Measurements from ENCODE around the gene FAM118B.
A peak's percentile ranks its signal among the peaks of the same experiment; 100 is the strongest.

FAM118B gene

GRCh38 chr11:126267650-126268049 is 56.1 kb downstream of the FAM118B start:
- no peaks in the 10 kb centered on the region for H3K27me3 ChIP-seq (ENCODE audit: control insufficient read depth in 2 of 2, insufficient read depth in 2 of 2, low read length in 2 of 2)
- no peaks in the 10 kb centered on the region for H3K9me3 ChIP-seq (ENCODE audit: control insufficient read depth in 2 of 2, low read length in 2 of 2)
- H3K9ac ChIP-seq (ENCODE audit: low read depth in 1 of 2, low read length in 2 of 2), result peak overlapping the region; percentile 95 to 97
- H3K36me3 ChIP-seq (ENCODE audit: control insufficient read depth in 2 of 2, insufficient read depth in 2 of 2, low read length in 2 of 2), result peaks cover 45 to 52% of the 10 kb centered on the region in 2 donors
- H3K27ac ChIP-seq (ENCODE audit: low read depth in 2 of 2, low read length in 2 of 2), result peak overlapping the region in 1 of 2 donors; percentile 89
- H3K4me1 ChIP-seq (ENCODE audit: control insufficient read depth in 2 of 2, insufficient read depth in 2 of 2, low read length in 2 of 2), result peaks cover 10 to 16% of the 10 kb centered on the region in 2 donors
- peak overlapping the region; percentile 97 for H3K4me3 ChIP-seq (ENCODE audit: low read length in 2 of 2)

GRCh38 chr11:126268361-126268707 is 56.8 kb downstream of the FAM118B start:
- Histone ChIP-seq H3K4me1 (ENCODE audit: control insufficient read depth in 2 of 2, insufficient read depth in 2 of 2, low read length in 2 of 2) (peaks cover 10 to 16% of the 10 kb centered on the region in 2 donors), H3K27ac (ENCODE audit: low read depth in 2 of 2, low read length in 2 of 2) (peak overlapping the region; percentile 85 to 89), H3K27me3 (ENCODE audit: control insufficient read depth in 2 of 2, insufficient read depth in 2 of 2, low read length in 2 of 2) (no peaks in the 10 kb centered on the region), H3K9me3 (ENCODE audit: control insufficient read depth in 2 of 2, low read length in 2 of 2) (no peaks in the 10 kb centered on the region), H3K9ac (ENCODE audit: low read depth in 1 of 2, low read length in 2 of 2) (peak overlapping the region; percentile 95 to 97), H3K4me3 (ENCODE audit: low read length in 2 of 2) (peak overlapping the region; percentile 97), H3K36me3 (ENCODE audit: control insufficient read depth in 2 of 2, insufficient read depth in 2 of 2, low read length in 2 of 2) (peaks cover 43 to 51% of the 10 kb centered on the region in 2 donors)

DNA sequence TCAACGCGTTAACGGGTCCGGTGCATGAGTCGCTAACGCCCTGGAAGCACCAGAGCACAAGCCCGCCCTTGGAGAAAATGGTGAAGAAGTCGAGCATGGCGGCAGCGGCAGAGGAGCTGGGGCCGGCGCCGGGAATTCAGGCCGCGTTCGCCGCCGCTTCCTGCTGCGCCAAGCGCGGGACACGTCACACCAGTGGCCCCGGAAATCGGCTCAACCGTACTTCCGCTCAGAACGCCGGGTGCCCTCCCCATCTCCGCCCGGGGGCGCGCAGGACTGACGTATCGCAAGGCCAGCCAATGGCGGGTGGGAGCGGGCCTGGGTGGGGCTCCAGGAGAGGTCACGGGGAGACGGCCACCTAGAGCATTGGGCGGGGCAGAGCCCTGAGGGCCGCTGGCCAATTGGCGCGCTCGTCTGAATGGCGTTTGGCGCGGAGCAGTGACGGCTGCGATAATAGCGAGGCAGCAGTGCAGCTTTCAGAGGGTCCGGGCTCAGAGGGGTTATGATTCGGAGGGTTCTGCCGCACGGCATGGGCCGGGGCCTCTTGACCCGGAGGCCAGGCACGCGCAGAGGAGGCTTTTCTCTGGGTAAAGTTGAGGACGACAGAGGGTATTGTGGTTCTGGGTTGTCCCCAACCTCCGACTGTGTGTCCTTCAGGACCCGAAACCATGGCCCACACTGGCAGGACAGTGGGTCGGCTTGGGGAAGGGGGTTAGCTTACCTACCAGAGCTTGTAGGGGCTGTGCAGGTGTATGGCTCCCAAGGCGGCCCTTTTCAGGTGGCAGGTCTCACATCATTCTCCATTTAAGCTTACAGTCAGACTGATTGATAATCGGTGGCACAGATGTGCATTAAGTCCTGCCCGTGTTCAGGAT is 57.4 kb downstream of the FAM118B start, which contains the start of the genes FOXRED1 and SRPRA:
TSS of gene FOXRED1 (plus strand) at position 447 of the 872 bp plus-strand sequence. CDS start at position 500, 53 bp downstream.
TSS of gene SRPRA (minus strand) at position 188 of the 872 bp plus-strand sequence. CDS start at position 97, 91 bp downstream.
- no peaks in the 10 kb centered on the region for H3K27me3 ChIP-seq (ENCODE audit: control insufficient read depth in 2 of 2, insufficient read depth in 2 of 2, low read length in 2 of 2)
- H3K27ac ChIP-seq (ENCODE audit: low read depth in 2 of 2, low read length in 2 of 2), result peak within 1 kb of the TSS; percentile 85 to 89
- H3K36me3 ChIP-seq (ENCODE audit: control insufficient read depth in 2 of 2, insufficient read depth in 2 of 2, low read length in 2 of 2), result peaks cover 38 to 50% of the 10 kb centered on the region in 2 donors

GRCh38 chr11:126277322-126277721 is 65.7 kb downstream of the FAM118B start:
- Histone ChIP-seq H3K27me3 (ENCODE audit: control insufficient read depth in 2 of 2, insufficient read depth in 2 of 2, low read length in 2 of 2) (no peaks in the 10 kb centered on the region), H3K9me3 (ENCODE audit: control insufficient read depth in 2 of 2, low read length in 2 of 2) (no peaks in the 10 kb centered on the region), H3K9ac (ENCODE audit: low read depth in 1 of 2, low read length in 2 of 2) (no peak overlapping the region), H3K4me3 (ENCODE audit: low read length in 2 of 2) (no peak overlapping the region), H3K4me1 (ENCODE audit: control insufficient read depth in 2 of 2, insufficient read depth in 2 of 2, low read length in 2 of 2) (peaks cover under 1 to 4% of the 10 kb centered on the region in 2 donors), H3K36me3 (ENCODE audit: control insufficient read depth in 2 of 2, insufficient read depth in 2 of 2, low read length in 2 of 2) (peaks cover 21 to 39% of the 10 kb centered on the region in 2 donors), H3K27ac (ENCODE audit: low read depth in 2 of 2, low read length in 2 of 2) (no peak overlapping the region)

More for the DNA sequence above, 57.4 kb downstream of the FAM118B start, which contains the start of the genes FOXRED1 and SRPRA:
- H3K9ac ChIP-seq (ENCODE audit: low read depth in 1 of 2, low read length in 2 of 2), result peak within 1 kb of the TSS; percentile 95 to 97
- H3K4me1 ChIP-seq (ENCODE audit: control insufficient read depth in 2 of 2, insufficient read depth in 2 of 2, low read length in 2 of 2), result peaks cover 10 to 16% of the 10 kb centered on the region in 2 donors
- H3K9me3 ChIP-seq (ENCODE audit: control insufficient read depth in 2 of 2, low read length in 2 of 2), result no peaks in the 10 kb centered on the region
- peak within 1 kb of the TSS; percentile 97 for H3K4me3 ChIP-seq (ENCODE audit: low read length in 2 of 2)

- H3K4me1 ChIP-seq (ENCODE audit: control insufficient read depth in 2 of 2, insufficient read depth in 2 of 2, low read length in 2 of 2), result peaks cover 4 to 6% of the 10 kb centered on the region in 2 donors
- no peak overlapping the region for H3K27ac ChIP-seq (ENCODE audit: low read depth in 2 of 2, low read length in 2 of 2)
- H3K27me3 ChIP-seq (ENCODE audit: control insufficient read depth in 2 of 2, insufficient read depth in 2 of 2, low read length in 2 of 2), result no peaks in the 10 kb centered on the region
- H3K9me3 ChIP-seq (ENCODE audit: control insufficient read depth in 2 of 2, low read length in 2 of 2), result no peaks in the 10 kb centered on the region
- no peak overlapping the region for H3K4me3 ChIP-seq (ENCODE audit: low read length in 2 of 2)
- peaks cover 21 to 35% of the 10 kb centered on the region in 2 donors for H3K36me3 ChIP-seq (ENCODE audit: control insufficient read depth in 2 of 2, insufficient read depth in 2 of 2, low read length in 2 of 2)
- no peak overlapping the region for H3K9ac ChIP-seq (ENCODE audit: low read depth in 1 of 2, low read length in 2 of 2)
Observed at GRCh38 chr11:126277780-126278179, 66.2 kb downstream of the FAM118B start.

- H3K36me3 ChIP-seq (ENCODE audit: control insufficient read depth in 2 of 2, insufficient read depth in 2 of 2, low read length in 2 of 2), result peaks cover 16 to 22% of the 10 kb centered on the region in 2 donors
- H3K9ac ChIP-seq (ENCODE audit: low read depth in 1 of 2, low read length in 2 of 2), result no peak overlapping the region
- no peak overlapping the region for H3K27ac ChIP-seq (ENCODE audit: low read depth in 2 of 2, low read length in 2 of 2)
- H3K4me3 ChIP-seq (ENCODE audit: low read length in 2 of 2), result no peak overlapping the region
- no peaks in the 10 kb centered on the region for H3K9me3 ChIP-seq (ENCODE audit: control insufficient read depth in 2 of 2, low read length in 2 of 2)
- peaks cover 12 to 14% of the 10 kb centered on the region in 2 donors for H3K4me1 ChIP-seq (ENCODE audit: control insufficient read depth in 2 of 2, insufficient read depth in 2 of 2, low read length in 2 of 2)
- H3K27me3 ChIP-seq (ENCODE audit: control insufficient read depth in 2 of 2, insufficient read depth in 2 of 2, low read length in 2 of 2), result no peaks in the 10 kb centered on the region
Observed at GRCh38 chr11:126279191-126279590, 67.6 kb downstream of the FAM118B start.

GRCh38 chr11:126280595-126280994 is 69.0 kb downstream of the FAM118B start:
- no peak overlapping the region for H3K27ac ChIP-seq (ENCODE audit: low read depth in 2 of 2, low read length in 2 of 2)
- no peak overlapping the region for H3K4me3 ChIP-seq (ENCODE audit: low read length in 2 of 2)
- H3K4me1 ChIP-seq (ENCODE audit: control insufficient read depth in 2 of 2, insufficient read depth in 2 of 2, low read length in 2 of 2), result peaks cover 14 to 16% of the 10 kb centered on the region in 2 donors
- peaks cover 8 to 13% of the 10 kb centered on the region in 2 donors for H3K36me3 ChIP-seq (ENCODE audit: control insufficient read depth in 2 of 2, insufficient read depth in 2 of 2, low read length in 2 of 2)
- H3K9me3 ChIP-seq (ENCODE audit: control insufficient read depth in 2 of 2, low read length in 2 of 2), result no peaks in the 10 kb centered on the region
- no peaks in the 10 kb centered on the region for H3K27me3 ChIP-seq (ENCODE audit: control insufficient read depth in 2 of 2, insufficient read depth in 2 of 2, low read length in 2 of 2)
- H3K9ac ChIP-seq (ENCODE audit: low read depth in 1 of 2, low read length in 2 of 2), result no peak overlapping the region

DNA sequence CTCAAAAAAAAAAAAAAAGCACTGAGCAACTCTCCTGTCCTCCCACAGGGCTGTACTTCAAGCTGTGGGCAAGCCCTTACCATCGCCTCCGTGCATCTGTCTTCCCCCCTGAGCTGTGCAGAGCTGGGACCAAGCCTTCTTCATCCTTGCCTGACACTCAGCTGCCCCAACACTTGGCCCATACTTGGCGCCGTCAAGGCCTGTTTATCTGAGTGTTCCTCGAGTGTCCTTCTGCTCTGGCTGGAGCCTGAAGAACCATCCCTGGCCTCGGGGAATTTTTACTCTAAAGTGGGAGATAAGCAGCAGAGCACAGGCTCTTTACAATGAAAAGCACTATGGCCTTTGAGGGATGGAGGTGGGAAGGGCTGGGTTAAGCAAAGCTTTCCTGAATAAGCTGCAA is 69.7 kb downstream of the FAM118B start:
- Histone ChIP-seq H3K9ac (ENCODE audit: low read depth in 1 of 2, low read length in 2 of 2) (no peak overlapping the region), H3K27me3 (ENCODE audit: control insufficient read depth in 2 of 2, insufficient read depth in 2 of 2, low read length in 2 of 2) (no peaks in the 10 kb centered on the region), H3K27ac (ENCODE audit: low read depth in 2 of 2, low read length in 2 of 2) (no peak overlapping the region), H3K36me3 (ENCODE audit: control insufficient read depth in 2 of 2, insufficient read depth in 2 of 2, low read length in 2 of 2) (peaks cover 3 to 9% of the 10 kb centered on the region in 2 donors), H3K4me1 (ENCODE audit: control insufficient read depth in 2 of 2, insufficient read depth in 2 of 2, low read length in 2 of 2) (peaks cover 14 to 16% of the 10 kb centered on the region in 2 donors), H3K4me3 (ENCODE audit: low read length in 2 of 2) (no peak overlapping the region), H3K9me3 (ENCODE audit: control insufficient read depth in 2 of 2, low read length in 2 of 2) (no peaks in the 10 kb centered on the region)

GRCh38 chr11:126281666-126282175 is 70.1 kb downstream of the FAM118B start:
- peaks cover 3 to 7% of the 10 kb centered on the region in 2 donors for H3K36me3 ChIP-seq (ENCODE audit: control insufficient read depth in 2 of 2, insufficient read depth in 2 of 2, low read length in 2 of 2)
- peak overlapping the region in 1 of 2 donors; percentile 89 for H3K27ac ChIP-seq (ENCODE audit: low read depth in 2 of 2, low read length in 2 of 2)
- H3K4me1 ChIP-seq (ENCODE audit: control insufficient read depth in 2 of 2, insufficient read depth in 2 of 2, low read length in 2 of 2), result peaks cover 14 to 16% of the 10 kb centered on the region in 2 donors
- H3K27me3 ChIP-seq (ENCODE audit: control insufficient read depth in 2 of 2, insufficient read depth in 2 of 2, low read length in 2 of 2), result no peaks in the 10 kb centered on the region
- peak overlapping the region in 1 of 2 donors; percentile 79 for H3K9ac ChIP-seq (ENCODE audit: low read depth in 1 of 2, low read length in 2 of 2)
- H3K4me3 ChIP-seq (ENCODE audit: low read length in 2 of 2), result peak overlapping the region in 1 of 2 donors; percentile 83
- no peaks in the 10 kb centered on the region for H3K9me3 ChIP-seq (ENCODE audit: control insufficient read depth in 2 of 2, low read length in 2 of 2)

DNA sequence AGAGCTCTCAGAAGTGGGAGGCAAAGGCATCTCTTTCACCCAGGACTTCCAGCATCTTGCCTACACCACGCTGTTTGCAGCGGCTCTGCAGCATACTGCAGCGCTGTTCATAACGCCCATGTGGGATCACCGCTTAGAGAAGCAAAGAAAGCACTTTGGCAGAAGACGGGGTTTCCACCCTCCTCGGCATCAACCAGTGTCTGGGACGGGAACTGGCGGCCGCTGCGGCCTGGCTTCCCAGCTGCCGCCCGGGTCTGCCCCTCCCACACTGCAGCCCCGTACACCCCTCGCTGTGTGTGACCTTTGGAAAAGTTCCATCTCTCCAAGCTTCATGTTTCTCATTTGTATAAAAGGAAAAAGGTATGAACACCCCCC is 70.8 kb downstream of the FAM118B start:
- H3K9me3 ChIP-seq (ENCODE audit: control insufficient read depth in 2 of 2, low read length in 2 of 2), result no peaks in the 10 kb centered on the region
- no peaks in the 10 kb centered on the region for H3K27me3 ChIP-seq (ENCODE audit: control insufficient read depth in 2 of 2, insufficient read depth in 2 of 2, low read length in 2 of 2)
- H3K4me1 ChIP-seq (ENCODE audit: control insufficient read depth in 2 of 2, insufficient read depth in 2 of 2, low read length in 2 of 2), result peaks cover 14 to 16% of the 10 kb centered on the region in 2 donors
- H3K27ac ChIP-seq (ENCODE audit: low read depth in 2 of 2, low read length in 2 of 2), result peak overlapping the region; percentile 80 to 89
- peak overlapping the region; percentile 79 to 84 for H3K9ac ChIP-seq (ENCODE audit: low read depth in 1 of 2, low read length in 2 of 2)
- peak overlapping the region; percentile 83 to 92 for H3K4me3 ChIP-seq (ENCODE audit: low read length in 2 of 2)
- peaks cover 0 to 7% of the 10 kb centered on the region in 2 donors for H3K36me3 ChIP-seq (ENCODE audit: control insufficient read depth in 2 of 2, insufficient read depth in 2 of 2, low read length in 2 of 2)

Data from mucosa of rectum (tissue), 2 donors.